Neutrophil (primary cell): ENCODE measurements around the gene GDPD5.

Experiments
- H3K27ac ChIP-seq: fragments of 200-600 bp; sonication (generic); 2 replicates; pipeline ENCODE4 v1.5.1; 2016; ENCODE audit warnings: mild to moderate bottlenecking, moderate library complexity
- H3K27me3 ChIP-seq: fragments of 200-600 bp; sonication (generic); 2 replicates; pipeline ENCODE4 v1.6.0; 2016; ENCODE audit warnings: mild to moderate bottlenecking
- H3K36me3 ChIP-seq: fragments of 200-600 bp; sonication (generic); 2 replicates; pipeline ENCODE4 v1.5.1; 2017
- H3K4me1 ChIP-seq, 2 experiments: fragments of 200-600 bp in 1 of 2; sonication (generic) in 1 of 2; 1 replicate in 1 of 2; 2 replicates in 1 of 2; pipeline versions ENCODE4 v1.5.1 to v1.6.1; 2013 to 2016; ENCODE audit warnings: low read depth in 1 of 2, low read length in 1 of 2, mild to moderate bottlenecking in 1 of 2, moderate library complexity in 1 of 2; ENCODE audit not compliant: control insufficient read depth in 1 of 2, insufficient read depth in 1 of 2
- H3K4me3 ChIP-seq, 2 experiments: fragments of 200-600 bp in 1 of 2; sonication (generic) in 1 of 2; 1 replicate in 1 of 2; 2 replicates in 1 of 2; pipeline ENCODE4 v1.5.1; 2013 to 2016; ENCODE audit warnings: low read depth in 1 of 2, low read length in 1 of 2, mild to moderate bottlenecking in 1 of 2, moderate library complexity in 1 of 2
- H3K9me3 ChIP-seq: fragments of 200-600 bp; sonication (generic); 2 replicates; pipeline ENCODE4 v1.5.1; 2016
- CTCF ChIP-seq: fragments of 200-600 bp; sonication (generic); IDR thresholded peaks from 2 replicates; pipeline ENCODE4 v1.5.1; 2016; ENCODE audit warnings: antibody characterized with exemption

Gene GDPD5

GRCh38 chr11:75568616-75569219, 43.0 kb upstream of the GDPD5 start:
- peaks cover 9% of the 10 kb centered on the region for H3K27me3 ChIP-seq
- no peak for TF ChIP-seq CTCF
- no peaks in the 10 kb centered on the region for H3K4me1 ChIP-seq
- H3K4me3 ChIP-seq, result no peak overlapping the region
- H3K27ac ChIP-seq, result no peak overlapping the region
- no peaks in the 10 kb centered on the region for H3K9me3 ChIP-seq
- no peaks in the 10 kb centered on the region for H3K36me3 ChIP-seq

GRCh38 chr11:75567971-75568370, 42.2 kb upstream of the GDPD5 start:
- Histone ChIP-seq H3K4me1 (no peaks in the 10 kb centered on the region), H3K27me3 (peaks cover 16% of the 10 kb centered on the region), H3K36me3 (no peaks in the 10 kb centered on the region), H3K27ac (no peak overlapping the region), H3K4me3 (no peak overlapping the region), H3K9me3 (no peaks in the 10 kb centered on the region)
- TF ChIP-seq CTCF, result no peak

GRCh38 chr11:75566763-75567279, 41.1 kb upstream of the GDPD5 start:
- peaks cover 28% of the 10 kb centered on the region for H3K27me3 ChIP-seq
- no peaks in the 10 kb centered on the region for H3K36me3 ChIP-seq
- TF ChIP-seq CTCF, result no peak
- no peaks in the 10 kb centered on the region for H3K9me3 ChIP-seq
- no peak overlapping the region for H3K4me3 ChIP-seq
- H3K4me1 ChIP-seq, result peaks cover 10 to 11% of the 10 kb centered on the region in 2 experiments
- H3K27ac ChIP-seq, result no peak overlapping the region

- H3K9me3 ChIP-seq, result no peaks in the 10 kb centered on the region
- no peaks in the 10 kb centered on the region for H3K36me3 ChIP-seq
- H3K4me1 ChIP-seq, result peaks cover 10 to 16% of the 10 kb centered on the region in 2 experiments
- no peak overlapping the region for H3K4me3 ChIP-seq
- peaks cover 34% of the 10 kb centered on the region for H3K27me3 ChIP-seq
- TF ChIP-seq CTCF, result no peak
- H3K27ac ChIP-seq, result no peak overlapping the region
Measured at GRCh38 chr11:75565916-75566762, 40.4 kb upstream of the GDPD5 start.

- no peak for TF ChIP-seq CTCF
- H3K36me3 ChIP-seq, result no peaks in the 10 kb centered on the region
- no peak overlapping the region for H3K27ac ChIP-seq
- no peaks in the 10 kb centered on the region for H3K9me3 ChIP-seq
- no peak overlapping the region for H3K4me3 ChIP-seq
- H3K4me1 ChIP-seq, result peaks cover 10 to 16% of the 10 kb centered on the region in 2 experiments
- peaks cover 43% of the 10 kb centered on the region for H3K27me3 ChIP-seq
Measured at GRCh38 chr11:75565221-75565814, 39.6 kb upstream of the GDPD5 start.
